GM12878 (cell line): ENCODE data around the gene BRDT. TPM values are rescaled to one million over a fixed set of nuclear protein-coding genes. Genes with fewer than 3 reads are reported as not detected.

ENCODE experiments used
- ATAC-seq: fragments of 200-7000 bp; cut with Tn5 transposase; 3 replicates; pipeline ENCODE4 v1.9.1; 2020; ENCODE audit warnings: mild to moderate bottlenecking, moderate library complexity
- BruUV-seq: library from RNA; stranded (reverse); fragments of 400-500 nt; replicated peaks from 2 replicates; lab custom pipeline; 2021; lab: Mats Ljungman, UMichigan
- CTCF ChIA-PET: fragments of 300-600 bp; sonication (Branson Sonifier 250); formaldehyde crosslinking; extraction: SDS; loops from one replicate; lab custom pipeline; 2021; ENCODE audit warnings: inconsistent platforms; lab: Yijun Ruan, JAX
- POLR2A ChIA-PET: fragments of 350-600 bp; formaldehyde crosslinking; extraction: SDS; loops from one replicate; lab custom pipeline; 2021; ENCODE audit warnings: inconsistent platforms; lab: Charles Lee
- RAD21 ChIA-PET: fragments of 300-600 bp; sonication (Branson Sonifier 250); formaldehyde crosslinking; loops from one replicate; lab custom pipeline; 2023; ENCODE audit warnings: antibody characterized with exemption; ENCODE audit not compliant: unreplicated experiment; lab: Charles Lee
- SMC1A ChIA-PET: fragments of 300-600 bp; sonication (Branson Sonifier 250); formaldehyde crosslinking; loops from one replicate; lab custom pipeline; 2023; ENCODE audit not compliant: unreplicated experiment, uncharacterized antibody; lab: Charles Lee
- DNase-seq: peaks from one replicate; pipeline ENCODE4 v3.0.0-alpha.2; 2011; ENCODE audit warnings: low read depth, low spot score
- FAIRE-seq: peaks from 3 replicates; lab custom pipeline; 2011; peaks lifted over from hg19 to GRCh38; lab: Jason Lieb, UNC
- H2AFZ ChIP-seq: 2 replicates; pipeline ENCODE4 v1.6.0; 2011; ENCODE audit warnings: low read depth, low read length, control low read depth; ENCODE audit not compliant: control insufficient read depth
- H3K27ac ChIP-seq: 2 replicates; pipeline ENCODE4 v1.5.1; 2011; ENCODE audit warnings: control low read depth; ENCODE audit not compliant: control insufficient read depth, insufficient read depth
- H3K27me3 ChIP-seq, 2 experiments: replicated peaks in 1 of 2; 2 replicates each; pipeline versions ENCODE4 v1.6.0 to v1.6.1; 2011; ENCODE audit warnings: low read length in 1 of 2; ENCODE audit not compliant: control insufficient read depth in 2 of 2, insufficient read depth in 2 of 2
- H3K36me3 ChIP-seq, 2 experiments: 2 replicates each; pipeline ENCODE4 v1.5.1; 2011; ENCODE audit warnings: low read length in 1 of 2; ENCODE audit not compliant: control insufficient read depth in 2 of 2, insufficient read depth in 2 of 2
- H3K4me1 ChIP-seq: 2 replicates; pipeline ENCODE4 v1.6.1; 2011; ENCODE audit warnings: mild to moderate bottlenecking, low read length, moderate library complexity, mixed read lengths; ENCODE audit not compliant: control insufficient read depth, insufficient read depth
- H3K4me2 ChIP-seq: 2 replicates; pipeline ENCODE4 v1.6.0; 2011; ENCODE audit warnings: control low read depth; ENCODE audit not compliant: control insufficient read depth, insufficient read depth
- H3K4me3 ChIP-seq: fragments of 200-600 bp; sonication (generic); 2 replicates; pipeline ENCODE4 v1.5.1; 2016
- H3K79me2 ChIP-seq: 2 replicates; pipeline ENCODE4 v1.6.0; 2011; ENCODE audit warnings: low read length; ENCODE audit not compliant: control insufficient read depth, insufficient read depth
- H3K9ac ChIP-seq: 2 replicates; pipeline ENCODE4 v1.8.0; 2011; ENCODE audit warnings: low read length, control low read depth, mixed read lengths; ENCODE audit not compliant: control insufficient read depth, insufficient read depth
- H3K9me3 ChIP-seq: replicated peaks from 3 replicates; pipeline ENCODE4 v1.5.1; 2011; ENCODE audit warnings: mild to moderate bottlenecking, low read length; ENCODE audit not compliant: control insufficient read depth, insufficient read depth
- H4K20me1 ChIP-seq: 2 replicates; pipeline ENCODE4 v1.6.0; 2011; ENCODE audit not compliant: control insufficient read depth, insufficient read depth
- CBX3 ChIP-seq: fragments of 200-600 bp; sonication (generic); IDR thresholded peaks from 2 replicates; pipeline ENCODE4 v1.6.1; 2016; ENCODE audit warnings: low read depth, borderline replicate concordance
- POLR2AphosphoS2 ChIP-seq: IDR thresholded peaks from 2 replicates; pipeline ENCODE4 v1.6.1; 2011; ENCODE audit warnings: low read depth, mild to moderate bottlenecking, low read length, improper control_type of control experiment, moderate library complexity
- ZBED1 ChIP-seq: IDR thresholded peaks from 2 replicates; pipeline ENCODE4 v1.6.1; 2016; ENCODE audit warnings: borderline replicate concordance
- WGBS: methylation state at CpG from one replicate; pipeline ENCODE4 v1.1.6; 2016; ENCODE audit warnings: low lambda C conversion rate; ENCODE audit not compliant: insufficient replicate concordance, insufficient coverage; ENCODE audit errors: missing lambda C conversion rate; 5-methylcytosine and 5-hydroxymethylcytosine counted together
- in situ Hi-C: fragments of 300-500 bp; cut with MboI; formaldehyde crosslinking; loops from 9 replicates; pipeline ENCODE4 v1.14.3; 2018; ENCODE audit warnings: mixed read lengths
- intact Hi-C: fragments of 100-400 bp; cut with micrococcal nuclease; formaldehyde crosslinking; loops from one replicate; pipeline ENCODE4 v1.14.2; 2022; ENCODE audit not compliant: unreplicated experiment
- polyA plus RNA-seq, 11 experiments: library from polyadenylated mRNA; depleted of rRNA in 4 of 11; unstranded in 6 of 11; stranded (reverse) in 5 of 11; fragments of >200 nt; fragmentation: Nextera tagmentation in 4 of 11; fragmentation: Illumina TruSeq in 1 of 11; extraction: Ambion mirVana in 4 of 11; extraction: Trizol in 1 of 11; gene quantifications; 1 replicate in 1 of 11; 2 replicates in 10 of 11; pipeline versions ENCODE4 v1.2.1 to v1.2.3, GENCODE V29; 2011 to 2016; ENCODE audit warnings: inconsistent platforms in 2 of 11, missing spikeins in 2 of 11, low read depth in 1 of 11
- total RNA-seq, 4 experiments: library from RNA; depleted of rRNA in 3 of 4; stranded (reverse); fragments of >200 nt in 3 of 4; fragmentation: Illumina TruSeq in 1 of 4; extraction: Trizol in 1 of 4; gene quantifications; 2 replicates each; pipeline versions ENCODE4 v1.2.1 to v1.2.3, GENCODE V29; 2013 to 2021
- TF ChIP-seq, protein P1 (sequence below): fragments of 150-350 bp; IDR thresholded peaks from 2 replicates; pipeline ENCODE4 v1.6.1; 2014; ENCODE audit warnings: mild to moderate bottlenecking, low read depth, low read length

BRDT gene
- total and polyA plus RNA-seq, 10 of the 15 experiments (the other 5 are each of a cell fraction or from before 2014, with no cell fraction given), result 0.02 to 0.11 TPM; not detected in 8

DNA sequence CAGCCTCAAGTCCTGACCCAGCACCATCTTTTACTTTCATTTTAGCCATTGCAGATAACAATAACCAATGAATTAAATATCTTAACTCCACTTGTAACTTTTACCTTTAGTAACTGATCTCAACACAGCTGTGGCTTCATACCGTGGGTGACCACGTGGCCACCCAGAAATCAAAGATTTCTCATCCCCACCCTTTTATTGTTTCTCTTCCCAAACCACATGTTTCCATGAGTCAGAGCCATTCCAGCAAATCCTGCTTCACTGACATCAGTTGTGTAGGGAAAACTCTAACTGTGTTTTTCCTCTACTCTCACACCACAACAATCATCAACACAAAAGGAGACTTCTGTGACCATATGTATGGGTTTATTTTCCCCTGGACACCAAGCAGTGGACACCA lies 25.1 kb upstream of the BRDT start:
- CTCF ChIA-PET, result no interaction called here

More for the DNA sequence above, 25.1 kb upstream of the BRDT start:
- no TSS peak for BruUV-seq
- H3K4me1 ChIP-seq, result no peaks in the 10 kb centered on the region
- ChIA-PET RAD21 (no interaction called here), SMC1A (interaction anchor here (2.2 kb wide), 1 partner anchor 412 kb away, joined by 9 read pairs; no protein-coding TSS in a partner anchor)
- FAIRE-seq (no peak), DNase-seq (no peak), ATAC-seq (no peak)
- H3K9ac ChIP-seq, result no peak overlapping the region
- in situ Hi-C loops, result loop anchor here (10.0 kb wide), 1 partner anchor 759 kb away; no protein-coding TSS in a partner anchor
- H3K4me2 ChIP-seq, result no peak overlapping the region
- no peaks in the 10 kb centered on the region for H4K20me1 ChIP-seq
- no peaks in the 10 kb centered on the region for H3K27me3 ChIP-seq
- H3K36me3 ChIP-seq, result no peaks in the 10 kb centered on the region
- intact Hi-C loops, result no loop called here
- 58% methylated on average over 2 of the region's 2 CpGs for WGBS
- H3K9me3 ChIP-seq, result no peaks in the 10 kb centered on the region
- no peak overlapping the region for H3K27ac ChIP-seq
- no peak for TF ChIP-seq POLR2AphosphoS2
- TF ChIP-seq, protein P1, sequence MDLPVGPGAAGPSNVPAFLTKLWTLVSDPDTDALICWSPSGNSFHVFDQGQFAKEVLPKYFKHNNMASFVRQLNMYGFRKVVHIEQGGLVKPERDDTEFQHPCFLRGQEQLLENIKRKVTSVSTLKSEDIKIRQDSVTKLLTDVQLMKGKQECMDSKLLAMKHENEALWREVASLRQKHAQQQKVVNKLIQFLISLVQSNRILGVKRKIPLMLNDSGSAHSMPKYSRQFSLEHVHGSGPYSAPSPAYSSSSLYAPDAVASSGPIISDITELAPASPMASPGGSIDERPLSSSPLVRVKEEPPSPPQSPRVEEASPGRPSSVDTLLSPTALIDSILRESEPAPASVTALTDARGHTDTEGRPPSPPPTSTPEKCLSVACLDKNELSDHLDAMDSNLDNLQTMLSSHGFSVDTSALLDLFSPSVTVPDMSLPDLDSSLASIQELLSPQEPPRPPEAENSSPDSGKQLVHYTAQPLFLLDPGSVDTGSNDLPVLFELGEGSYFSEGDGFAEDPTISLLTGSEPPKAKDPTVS, result no peak
- no peak for TF ChIP-seq ZBED1
- no peak for TF ChIP-seq CBX3
- TF ChIP-seq, all 136 proteins: peak for 0
- Histone ChIP-seq H3K4me3 (no peak overlapping the region), H3K79me2 (no peaks in the 10 kb centered on the region), H2AFZ (no peak overlapping the region)
- POLR2A ChIA-PET, result no interaction called here
